Skin of body (tissue), 2 donors: ENCODE measurements around the gene SPRING1. TPM values are rescaled to one million over a fixed set of nuclear protein-coding genes. Genes with fewer than 3 reads are reported as not detected.

ENCODE experiments used
- DNase-seq: peaks from one replicate; lab custom pipeline; 2025; lab: John Stamatoyannopoulos, UW
- total RNA-seq: library from RNA; depleted of rRNA; stranded (reverse); fragments of >200 nt; gene quantifications from one replicate; pipeline ENCODE4 v1.2.3, GENCODE V29; 2014

SPRING1 gene
- total RNA-seq, 1 donor from 2014 or later, result 9.2 TPM

- DNase-seq, result peak; percentile 73
Measured at GRCh38 chr12:116708826-116709756, 28.8 kb downstream of the SPRING1 start.

- no peak for DNase-seq
Measured at GRCh38 chr12:116707751-116708150, 30.1 kb downstream of the SPRING1 start.

- DNase-seq, result peak; percentile 63
Measured at GRCh38 chr12:116703214-116703795, 34.6 kb downstream of the SPRING1 start.

GRCh38 chr12:116701432-116701831 is 36.4 kb downstream of the SPRING1 start:
- no peak for DNase-seq

GRCh38 chr12:116700066-116700465 is 37.8 kb downstream of the SPRING1 start:
- no peak for DNase-seq

GRCh38 chr12:116698554-116699075 is 39.3 kb downstream of the SPRING1 start:
- DNase-seq, result no peak

- no peak for DNase-seq
Measured at GRCh38 chr12:116698116-116698515, 39.8 kb downstream of the SPRING1 start.

GRCh38 chr12:116697716-116698115 is 40.2 kb downstream of the SPRING1 start:
- DNase-seq, result no peak

- no peak for DNase-seq
Measured at GRCh38 chr12:116697305-116697704, 40.6 kb downstream of the SPRING1 start.

GRCh38 chr12:116695464-116695725 is 42.5 kb downstream of the SPRING1 start:
- DNase-seq, result no peak

GRCh38 chr12:116694653-116695463 is 43.0 kb downstream of the SPRING1 start:
- no peak for DNase-seq

GRCh38 chr12:116693286-116694227 is 44.3 kb downstream of the SPRING1 start:
- DNase-seq, result no peak

- DNase-seq, result no peak
Measured at GRCh38 chr12:116692605-116693004, 45.3 kb downstream of the SPRING1 start.

- DNase-seq, result no peak
Measured at GRCh38 chr12:116691636-116692035, 46.2 kb downstream of the SPRING1 start.

- DNase-seq, result no peak
Measured at GRCh38 chr12:116691205-116691604, 46.7 kb downstream of the SPRING1 start.

- DNase-seq, result no peak
Measured at GRCh38 chr12:116689979-116690744, 47.7 kb downstream of the SPRING1 start.

GRCh38 chr12:116689521-116689920 is 48.3 kb downstream of the SPRING1 start:
- DNase-seq, result no peak
